KMS-11 (cell line): ENCODE measurements around the gene NDUFS6.

ENCODE experiments used
- H2AFZ ChIP-seq: fragments of 200-600 bp; sonication (generic); 2 replicates; pipeline ENCODE4 v1.6.1; 2016; ENCODE audit warnings: antibody characterized with exemption, mixed run types, low read depth
- H3K27ac ChIP-seq: fragments of 200-600 bp; sonication (generic); 2 replicates; pipeline ENCODE4 v1.6.1; 2016; ENCODE audit warnings: mild to moderate bottlenecking, mixed run types
- H3K27me3 ChIP-seq: fragments of 200-600 bp; sonication (generic); 2 replicates; pipeline ENCODE4 v1.6.1; 2017; ENCODE audit warnings: mild to moderate bottlenecking, low read depth, mixed run types, moderate library complexity; ENCODE audit not compliant: insufficient read depth
- H3K36me3 ChIP-seq: fragments of 200-600 bp; sonication (generic); 2 replicates; pipeline ENCODE4 v1.6.1; 2017; ENCODE audit warnings: mild to moderate bottlenecking, mixed run types; ENCODE audit not compliant: insufficient read depth
- H3K4me1 ChIP-seq: fragments of 200-600 bp; sonication (generic); 2 replicates; pipeline ENCODE4 v1.6.1; 2016; ENCODE audit warnings: mild to moderate bottlenecking, low read depth, mixed run types; ENCODE audit not compliant: poor library complexity, severe bottlenecking
- H3K4me2 ChIP-seq: fragments of 200-600 bp; sonication (generic); 2 replicates; pipeline ENCODE4 v1.7.0; 2016; ENCODE audit warnings: mild to moderate bottlenecking, mixed run types
- H3K4me3 ChIP-seq: fragments of 200-600 bp; sonication (generic); IDR thresholded peaks from 2 replicates; pipeline ENCODE4 v1.6.1; 2017; ENCODE audit warnings: low read depth, low read length, mixed read lengths; ENCODE audit not compliant: insufficient read depth
- H3K79me2 ChIP-seq: fragments of 200-600 bp; sonication (generic); 2 replicates; pipeline ENCODE4 v1.6.1; 2016; ENCODE audit warnings: low read depth, mixed run types; ENCODE audit not compliant: insufficient read depth
- H3K9ac ChIP-seq: fragments of 200-600 bp; sonication (generic); 2 replicates; pipeline ENCODE4 v1.6.1; 2016; ENCODE audit warnings: mild to moderate bottlenecking, mixed run types
- H4K20me1 ChIP-seq: fragments of 200-600 bp; sonication (generic); 2 replicates; pipeline ENCODE4 v1.6.1; 2016; ENCODE audit warnings: mild to moderate bottlenecking, mixed run types; ENCODE audit not compliant: insufficient read depth
- TF ChIP-seq, protein P1 (sequence below): fragments of 200-600 bp; sonication (generic); conservative IDR thresholded peaks from 2 replicates; pipeline ENCODE4 v1.6.1; 2017; ENCODE audit warnings: low read depth, mild to moderate bottlenecking, antibody characterized with exemption, low read length, moderate library complexity, mixed read lengths

Gene NDUFS6

GRCh38 chr5:1820381-1820780 is 19.2 kb downstream of the NDUFS6 start:
- no peak overlapping the region for H3K9ac ChIP-seq
- H3K4me2 ChIP-seq: no peak overlapping the region
- no peaks in the 10 kb centered on the region for H3K79me2 ChIP-seq
- H3K36me3 ChIP-seq: peaks cover 9% of the 10 kb centered on the region; the same call in 1 of the 2 replicates
- no peak overlapping the region for H3K27ac ChIP-seq
- H3K27me3 ChIP-seq: no peaks in the 10 kb centered on the region
- TF ChIP-seq, protein P1, sequence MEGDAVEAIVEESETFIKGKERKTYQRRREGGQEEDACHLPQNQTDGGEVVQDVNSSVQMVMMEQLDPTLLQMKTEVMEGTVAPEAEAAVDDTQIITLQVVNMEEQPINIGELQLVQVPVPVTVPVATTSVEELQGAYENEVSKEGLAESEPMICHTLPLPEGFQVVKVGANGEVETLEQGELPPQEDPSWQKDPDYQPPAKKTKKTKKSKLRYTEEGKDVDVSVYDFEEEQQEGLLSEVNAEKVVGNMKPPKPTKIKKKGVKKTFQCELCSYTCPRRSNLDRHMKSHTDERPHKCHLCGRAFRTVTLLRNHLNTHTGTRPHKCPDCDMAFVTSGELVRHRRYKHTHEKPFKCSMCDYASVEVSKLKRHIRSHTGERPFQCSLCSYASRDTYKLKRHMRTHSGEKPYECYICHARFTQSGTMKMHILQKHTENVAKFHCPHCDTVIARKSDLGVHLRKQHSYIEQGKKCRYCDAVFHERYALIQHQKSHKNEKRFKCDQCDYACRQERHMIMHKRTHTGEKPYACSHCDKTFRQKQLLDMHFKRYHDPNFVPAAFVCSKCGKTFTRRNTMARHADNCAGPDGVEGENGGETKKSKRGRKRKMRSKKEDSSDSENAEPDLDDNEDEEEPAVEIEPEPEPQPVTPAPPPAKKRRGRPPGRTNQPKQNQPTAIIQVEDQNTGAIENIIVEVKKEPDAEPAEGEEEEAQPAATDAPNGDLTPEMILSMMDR: no peak
- no peak overlapping the region for H3K4me3 ChIP-seq
- no peak overlapping the region for H2AFZ ChIP-seq
- H3K4me1 ChIP-seq: no peaks in the 10 kb centered on the region
- no peaks in the 10 kb centered on the region for H4K20me1 ChIP-seq

DNA sequence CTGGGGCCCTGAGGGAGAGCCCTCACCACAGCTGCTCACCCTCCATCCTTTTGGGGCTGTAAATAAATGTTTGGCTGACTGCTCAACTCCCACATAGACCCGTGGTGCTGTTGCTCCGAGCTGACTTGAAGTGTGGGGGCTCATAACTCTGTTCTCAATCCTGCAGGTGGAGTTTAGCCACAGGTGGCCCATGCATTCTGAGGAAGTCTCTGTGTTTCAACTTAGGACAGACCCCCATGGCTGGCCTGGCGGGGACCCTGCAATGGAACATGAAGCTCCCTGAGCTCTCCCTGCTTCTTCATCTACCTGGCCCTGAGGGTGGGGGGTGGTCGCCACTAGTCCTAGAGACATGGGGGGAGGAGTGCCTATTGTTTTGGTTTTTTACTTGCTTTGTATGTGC is 19.7 kb downstream of the NDUFS6 start:
- TF ChIP-seq, protein P1: no peak
- no peak overlapping the region for H3K9ac ChIP-seq
- no peaks in the 10 kb centered on the region for H3K27me3 ChIP-seq
- no peak overlapping the region for H3K4me2 ChIP-seq
- H3K79me2 ChIP-seq: no peaks in the 10 kb centered on the region
- H3K4me1 ChIP-seq: no peaks in the 10 kb centered on the region
- no peak overlapping the region for H3K27ac ChIP-seq
- H3K4me3 ChIP-seq: no peak overlapping the region
- peaks cover 9% of the 10 kb centered on the region; the same call in 1 of the 2 replicates for H3K36me3 ChIP-seq
- H2AFZ ChIP-seq: no peak overlapping the region
- H4K20me1 ChIP-seq: no peaks in the 10 kb centered on the region

DNA sequence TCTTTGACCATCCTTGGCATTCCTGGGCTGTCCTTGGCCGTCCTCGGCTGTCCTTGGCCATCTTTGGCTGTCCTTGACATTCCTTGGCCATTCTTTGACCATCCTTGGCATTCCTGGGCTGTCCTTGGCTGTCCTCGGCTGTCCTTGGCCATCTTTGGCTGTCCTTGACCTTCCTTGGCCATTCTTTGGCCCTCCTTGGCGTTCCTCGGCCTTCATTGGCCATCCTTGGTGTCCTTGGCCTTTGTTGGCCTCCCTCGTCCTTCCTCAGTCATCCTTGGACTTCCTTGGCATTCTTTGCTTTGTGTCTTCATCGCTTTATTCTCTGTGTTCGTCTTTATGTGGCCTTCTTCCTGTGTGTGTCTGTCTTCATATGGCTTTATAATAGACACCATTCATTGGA is 20.7 kb downstream of the NDUFS6 start:
- Histone ChIP-seq H3K27ac (no peak overlapping the region), H2AFZ (no peak overlapping the region), H3K4me2 (no peak overlapping the region), H3K79me2 (no peaks in the 10 kb centered on the region), H3K9ac (no peak overlapping the region), H3K27me3 (no peaks in the 10 kb centered on the region), H4K20me1 (no peaks in the 10 kb centered on the region), H3K4me3 (no peak overlapping the region), H3K4me1 (no peaks in the 10 kb centered on the region), H3K36me3 (0 out of 2 replicates have a peak, but pooled peaks cover 4% of the 10 kb centered on the region)
- TF ChIP-seq, protein P1: no peak

GRCh38 chr5:1823381-1824034 is 22.3 kb downstream of the NDUFS6 start:
- TF ChIP-seq, protein P1: no peak
- Histone ChIP-seq H3K4me1 (no peaks in the 10 kb centered on the region), H3K4me3 (no peak overlapping the region), H4K20me1 (no peaks in the 10 kb centered on the region), H3K9ac (no peak overlapping the region), H3K79me2 (no peaks in the 10 kb centered on the region), H3K4me2 (no peak overlapping the region), H3K36me3 (no peaks in the 10 kb centered on the region), H3K27me3 (no peaks in the 10 kb centered on the region), H3K27ac (no peak overlapping the region), H2AFZ (no peak overlapping the region)
